Upper lobe of left lung (tissue), 4 donors: ENCODE results near the gene DDIT4.

Experiments used
- CTCF ChIP-seq, 6 experiments: fragments of 450-650 bp in 4 of 6; fragments of 200-600 bp in 2 of 6; sonication (generic) in 2 of 6; IDR thresholded peaks; one replicate each; pipeline ENCODE4 v1.5.1; 2016 to 2019; ENCODE audit warnings: antibody characterized with exemption in 6 of 6
- EP300 ChIP-seq, 4 donors: sonication (generic); formaldehyde crosslinking; IDR thresholded peaks; one replicate each; pipeline ENCODE4 v1.5.1; 2017; ENCODE audit warnings: antibody characterized with exemption in 4 of 4, control low read depth in 2 of 4
- POLR2A ChIP-seq, 4 donors: fragments of 450-650 bp; IDR thresholded peaks; one replicate each; pipeline ENCODE4 v1.5.1; 2016 to 2017; ENCODE audit warnings: antibody characterized with exemption in 4 of 4, mild to moderate bottlenecking in 2 of 4
- POLR2AphosphoS5 ChIP-seq, 2 donors: sonication (generic); formaldehyde crosslinking; IDR thresholded peaks; one replicate each; pipeline ENCODE4 v1.5.1; 2017; ENCODE audit warnings: antibody characterized with exemption in 2 of 2

GRCh38 chr10:72316748-72317435 is 43.2 kb downstream of the DDIT4 start:
- TF ChIP-seq CTCF (IDR thresholded peaks at IDR 0.05) (no peak), EP300 (IDR thresholded peaks at IDR 0.05) (no peak), POLR2A (IDR thresholded peaks at IDR 0.05) (no peak), POLR2AphosphoS5 (IDR thresholded peaks at IDR 0.05) (peak in 1 of 2 donors; percentile 50)
